Measurements from ENCODE around the gene ULK1. TPM values are rescaled to one million over a fixed set of nuclear protein-coding genes. Genes with fewer than 3 reads are reported as not detected.

The ULK1 gene
- total RNA-seq, 1 experiment from 2014 or later, result 21.7 TPM

DNA sequence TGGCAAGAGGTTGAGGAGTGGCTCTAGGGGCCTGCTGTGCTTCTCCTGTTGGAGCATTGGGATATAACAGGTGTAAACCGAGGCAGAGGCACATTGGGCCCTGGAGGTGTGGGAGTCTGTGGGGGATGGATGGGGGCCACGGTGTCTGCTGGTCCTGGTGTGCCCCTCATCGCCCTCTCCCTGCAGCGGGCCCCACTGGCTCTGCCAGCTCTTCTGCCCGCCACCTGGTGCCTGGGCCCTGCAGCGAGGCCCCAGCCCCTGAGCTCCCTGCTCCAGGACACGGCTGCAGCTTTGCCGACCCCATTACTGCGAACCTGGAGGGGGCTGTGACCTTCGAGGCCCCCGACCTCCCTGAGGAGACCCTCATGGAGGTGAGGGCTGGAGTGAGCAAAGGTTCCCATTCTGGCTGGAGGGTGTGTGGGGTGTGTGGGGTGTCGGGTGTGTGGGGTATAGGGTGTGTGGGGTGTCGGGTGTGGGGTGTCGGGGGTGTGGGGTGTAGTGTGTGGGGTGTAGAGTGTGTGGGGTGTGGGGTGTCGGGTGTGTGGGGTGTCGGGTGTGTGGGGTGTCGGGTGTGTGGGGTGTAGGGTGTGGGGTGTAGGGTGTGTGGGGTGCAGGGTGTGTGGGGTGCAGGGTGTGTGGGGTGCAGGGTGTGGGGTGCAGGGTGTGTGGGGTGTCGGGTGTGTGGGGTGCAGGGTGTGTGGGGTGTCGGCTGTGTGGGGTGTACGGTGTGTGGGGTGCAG is 24.1 kb downstream of the ULK1 start:
- no TSS peak for BruUV-seq (replicated peaks)
- Mint-ChIP-seq H3K36me3 (ENCODE audit: insufficient read depth, unreplicated experiment) (peaks cover 43% of the 10 kb centered on the region), H3K4me1 (ENCODE audit: insufficient read depth, unreplicated experiment) (no peaks in the 10 kb centered on the region), H3K27me3 (ENCODE audit: insufficient read depth, unreplicated experiment) (no peaks in the 10 kb centered on the region), H3K27ac (ENCODE audit: low read depth, unreplicated experiment) (no peak overlapping the region), H3K9me3 (ENCODE audit: unreplicated experiment) (no peaks in the 10 kb centered on the region), H3K4me3 (ENCODE audit: unreplicated experiment) (no peak overlapping the region)
- intact Hi-C loops (cut with micrococcal nuclease), result no loop called here
- TF ChIP-seq, protein P1, sequence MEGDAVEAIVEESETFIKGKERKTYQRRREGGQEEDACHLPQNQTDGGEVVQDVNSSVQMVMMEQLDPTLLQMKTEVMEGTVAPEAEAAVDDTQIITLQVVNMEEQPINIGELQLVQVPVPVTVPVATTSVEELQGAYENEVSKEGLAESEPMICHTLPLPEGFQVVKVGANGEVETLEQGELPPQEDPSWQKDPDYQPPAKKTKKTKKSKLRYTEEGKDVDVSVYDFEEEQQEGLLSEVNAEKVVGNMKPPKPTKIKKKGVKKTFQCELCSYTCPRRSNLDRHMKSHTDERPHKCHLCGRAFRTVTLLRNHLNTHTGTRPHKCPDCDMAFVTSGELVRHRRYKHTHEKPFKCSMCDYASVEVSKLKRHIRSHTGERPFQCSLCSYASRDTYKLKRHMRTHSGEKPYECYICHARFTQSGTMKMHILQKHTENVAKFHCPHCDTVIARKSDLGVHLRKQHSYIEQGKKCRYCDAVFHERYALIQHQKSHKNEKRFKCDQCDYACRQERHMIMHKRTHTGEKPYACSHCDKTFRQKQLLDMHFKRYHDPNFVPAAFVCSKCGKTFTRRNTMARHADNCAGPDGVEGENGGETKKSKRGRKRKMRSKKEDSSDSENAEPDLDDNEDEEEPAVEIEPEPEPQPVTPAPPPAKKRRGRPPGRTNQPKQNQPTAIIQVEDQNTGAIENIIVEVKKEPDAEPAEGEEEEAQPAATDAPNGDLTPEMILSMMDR (IDR thresholded peaks at IDR 0.05; ENCODE audit: unreplicated experiment), result no peak
- POLR2A ChIA-PET, result interaction anchor here (0.7 kb wide), 1 partner anchor 10 kb away, joined by 3 read pairs; no protein-coding TSS in a partner anchor
- CTCF ChIA-PET, result interaction anchor here (0.6 to 1.2 kb wide), 2 partner anchors 82 to 83 kb away, joined by 3 to 5 read pairs; no protein-coding TSS in a partner anchor
- DNase-seq (ENCODE audit: unreplicated experiment), result no peak

DNA sequence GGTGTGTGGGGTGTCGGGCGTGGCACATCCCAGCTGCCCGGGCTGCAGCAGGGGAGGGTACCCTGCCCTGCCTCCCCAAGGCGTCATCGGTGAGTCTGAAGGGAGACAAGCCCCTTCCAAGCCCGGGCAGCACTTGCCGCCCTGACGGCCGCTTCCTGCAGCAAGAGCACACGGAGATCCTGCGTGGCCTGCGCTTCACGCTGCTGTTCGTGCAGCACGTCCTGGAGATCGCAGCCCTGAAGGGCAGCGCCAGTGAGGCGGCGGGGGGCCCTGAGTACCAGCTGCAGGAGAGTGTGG is 24.6 kb downstream of the ULK1 start:
- H3K4me1 Mint-ChIP-seq (ENCODE audit: insufficient read depth, unreplicated experiment), result no peaks in the 10 kb centered on the region
- no peak overlapping the region for H3K27ac Mint-ChIP-seq (ENCODE audit: low read depth, unreplicated experiment)
- no TSS peak for BruUV-seq (replicated peaks)
- TF ChIP-seq, protein P1 (IDR thresholded peaks at IDR 0.05; ENCODE audit: unreplicated experiment), result no peak
- DNase-seq (ENCODE audit: unreplicated experiment), result no peak
- no peaks in the 10 kb centered on the region for H3K27me3 Mint-ChIP-seq (ENCODE audit: insufficient read depth, unreplicated experiment)
- no peaks in the 10 kb centered on the region for H3K9me3 Mint-ChIP-seq (ENCODE audit: unreplicated experiment)
- ChIA-PET CTCF (interaction anchor here (0.6 kb wide), 2 partner anchors 82 to 1003 kb away, joined by 3 to 4 read pairs; no protein-coding TSS in a partner anchor), POLR2A (interaction anchor here (0.7 kb wide), 1 partner anchor 10 kb away, joined by 3 read pairs; no protein-coding TSS in a partner anchor)
- H3K4me3 Mint-ChIP-seq (ENCODE audit: unreplicated experiment), result no peak overlapping the region
- peaks cover 42% of the 10 kb centered on the region for H3K36me3 Mint-ChIP-seq (ENCODE audit: insufficient read depth, unreplicated experiment)
- intact Hi-C loops (cut with micrococcal nuclease), result no loop called here

DNA sequence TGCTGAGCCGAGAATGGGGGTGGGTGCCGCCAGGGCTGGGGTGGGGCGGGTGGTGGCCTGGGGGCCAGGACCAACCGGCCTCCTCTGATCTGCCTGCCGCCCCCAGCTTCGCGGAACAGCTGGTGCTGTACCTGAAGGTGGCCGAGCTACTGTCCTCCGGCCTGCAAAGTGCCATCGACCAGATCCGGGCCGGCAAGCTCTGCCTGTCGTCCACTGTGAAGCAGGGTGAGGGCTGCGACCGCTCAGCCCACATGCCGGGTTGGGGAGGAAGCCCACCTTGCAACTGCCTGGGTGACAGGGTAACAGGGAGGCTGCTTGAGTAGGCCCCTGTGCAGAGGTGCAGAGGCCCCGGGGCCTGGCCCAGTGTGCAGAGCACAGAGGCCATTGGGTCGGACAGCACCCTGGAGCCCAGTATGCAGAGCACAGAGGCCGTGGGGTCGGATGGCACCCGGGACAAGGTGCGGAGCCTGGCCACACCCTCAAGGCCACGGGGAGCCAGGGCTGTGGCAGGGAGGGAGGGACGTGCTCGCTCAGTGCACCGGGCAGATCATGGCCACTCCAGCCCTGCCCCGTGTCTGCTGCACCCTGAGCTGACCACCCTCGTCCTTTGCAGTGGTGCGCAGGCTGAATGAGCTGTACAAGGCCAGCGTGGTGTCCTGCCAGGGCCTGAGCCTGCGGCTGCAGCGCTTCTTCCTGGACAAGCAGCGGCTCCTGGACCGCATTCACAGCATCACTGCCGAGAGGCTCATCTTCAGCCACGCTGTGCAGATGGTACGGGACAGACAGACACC is 25.1 kb downstream of the ULK1 start:
- no peaks in the 10 kb centered on the region for H3K9me3 Mint-ChIP-seq (ENCODE audit: unreplicated experiment)
- POLR2A ChIA-PET, result interaction anchor here (0.7 kb wide), 1 partner anchor 11 kb away, joined by 3 read pairs; no protein-coding TSS in a partner anchor
- peaks cover 41% of the 10 kb centered on the region for H3K36me3 Mint-ChIP-seq (ENCODE audit: insufficient read depth, unreplicated experiment)
- H3K4me3 Mint-ChIP-seq (ENCODE audit: unreplicated experiment), result no peak overlapping the region
- no TSS peak for BruUV-seq (replicated peaks)
- no peaks in the 10 kb centered on the region for H3K27me3 Mint-ChIP-seq (ENCODE audit: insufficient read depth, unreplicated experiment)
- no peaks in the 10 kb centered on the region for H3K4me1 Mint-ChIP-seq (ENCODE audit: insufficient read depth, unreplicated experiment)
- TF ChIP-seq, protein P1 (IDR thresholded peaks at IDR 0.05; ENCODE audit: unreplicated experiment), result no peak
- CTCF ChIA-PET, result interaction anchor here (0.6 to 0.7 kb wide), 3 partner anchors 83 to 1004 kb away, joined by 3 to 4 read pairs (median 3); no protein-coding TSS in a partner anchor
- intact Hi-C loops (cut with micrococcal nuclease), result no loop called here
- no peak for DNase-seq (ENCODE audit: unreplicated experiment)
- no peak overlapping the region for H3K27ac Mint-ChIP-seq (ENCODE audit: low read depth, unreplicated experiment)

DNA sequence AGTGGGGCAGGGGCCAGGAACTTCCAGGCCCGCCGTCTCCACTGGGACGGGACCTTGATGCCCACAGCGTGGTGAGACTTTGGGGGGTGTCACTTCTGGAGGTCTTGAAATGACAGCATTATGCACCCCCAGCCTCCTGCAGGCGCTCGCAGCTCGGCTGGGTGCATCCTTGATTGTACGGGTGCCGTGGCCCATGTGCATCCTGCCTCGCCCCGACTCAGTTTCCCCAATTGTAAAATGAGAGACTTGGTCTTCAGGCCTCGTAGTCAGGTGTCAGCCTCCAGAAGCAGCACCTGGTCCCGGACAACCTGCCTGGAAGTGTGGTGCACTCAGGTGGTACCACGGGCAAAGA is 25.7 kb downstream of the ULK1 start:
- Mint-ChIP-seq H3K27ac (ENCODE audit: low read depth, unreplicated experiment) (no peak overlapping the region), H3K4me3 (ENCODE audit: unreplicated experiment) (no peak overlapping the region), H3K4me1 (ENCODE audit: insufficient read depth, unreplicated experiment) (no peaks in the 10 kb centered on the region), H3K9me3 (ENCODE audit: unreplicated experiment) (no peaks in the 10 kb centered on the region), H3K36me3 (ENCODE audit: insufficient read depth, unreplicated experiment) (peaks cover 37% of the 10 kb centered on the region), H3K27me3 (ENCODE audit: insufficient read depth, unreplicated experiment) (no peaks in the 10 kb centered on the region)
- ChIA-PET POLR2A (no interaction called here), CTCF (interaction anchor here (0.7 kb wide), 1 partner anchor 676 kb away, joined by 3 read pairs; no protein-coding TSS in a partner anchor)
- TF ChIP-seq, protein P1 (IDR thresholded peaks at IDR 0.05; ENCODE audit: unreplicated experiment), result no peak
- DNase-seq (ENCODE audit: unreplicated experiment), result no peak
- intact Hi-C loops (cut with micrococcal nuclease), result no loop called here
- no TSS peak for BruUV-seq (replicated peaks)

All from MCF 10A (cell line).